HEK293 (cell line): Measurements from ENCODE around the gene COL1A1.

Source experiments
- CTCF ChIA-PET: fragments of 350-600 bp; formaldehyde crosslinking; extraction: SDS; loops from one replicate; lab custom pipeline; 2021; ENCODE audit warnings: antibody characterized with exemption; lab: Yijun Ruan, JAX
- POLR2A ChIA-PET: fragments of 300-600 bp; formaldehyde crosslinking; extraction: SDS; loops from one replicate; lab custom pipeline; 2020; ENCODE audit warnings: antibody characterized with exemption, inconsistent platforms; lab: Yijun Ruan, JAX
- H3K27ac ChIP-seq: fragments of 200-500 bp; sonication (Bioruptor generic); 2 replicates; pipeline ENCODE4 v1.5.1; 2014; ENCODE audit warnings: low read depth, low read length, control low read depth, inconsistent platforms; ENCODE audit errors: extremely low read depth
- H3K36me3 ChIP-seq, 2 experiments: fragments of 200-500 bp in 1 of 2; sonication (Bioruptor generic) in 1 of 2; 1 replicate in 1 of 2; 2 replicates in 1 of 2; pipeline ENCODE4 v1.5.1; 2014 to 2017; ENCODE audit warnings: inconsistent platforms in 2 of 2, low read length in 2 of 2; ENCODE audit not compliant: control insufficient read depth in 2 of 2, insufficient read depth in 1 of 2
- H3K4me1 ChIP-seq: fragments of 200-500 bp; sonication (Bioruptor generic); 2 replicates; pipeline ENCODE4 v1.5.1; 2014; ENCODE audit warnings: mild to moderate bottlenecking, low read length, inconsistent platforms; ENCODE audit not compliant: control insufficient read depth, insufficient read depth
- H3K4me3 ChIP-seq: 2 replicates; pipeline ENCODE4 v1.5.1; 2011; ENCODE audit warnings: low read depth, mild to moderate bottlenecking, control low read depth, low read length, moderate library complexity
- H3K9me3 ChIP-seq: fragments of 200-500 bp; sonication (Bioruptor generic); 2 replicates; pipeline ENCODE4 v1.5.1; 2014; ENCODE audit warnings: low read depth, low read length, inconsistent platforms; ENCODE audit not compliant: control insufficient read depth, insufficient read depth
- AEBP2 ChIP-seq: fragments of 450-650 bp; formaldehyde crosslinking; IDR thresholded peaks from 2 replicates; pipeline ENCODE4 v1.5.1; 2016; ENCODE audit warnings: missing biosample characterization, missing genetic modification characterization, borderline replicate concordance
- BCL11A ChIP-seq: fragments of 450-650 bp; formaldehyde crosslinking; IDR thresholded peaks from 2 replicates; pipeline ENCODE4 v1.5.1; 2016; ENCODE audit warnings: low read depth, missing biosample characterization, missing genetic modification characterization
- BCL11B ChIP-seq: fragments of 450-650 bp; formaldehyde crosslinking; IDR thresholded peaks from 2 replicates; pipeline ENCODE4 v1.5.1; 2016; ENCODE audit warnings: low read depth, missing biosample characterization, missing genetic modification characterization
- MZF1 ChIP-seq: fragments of 450-650 bp; formaldehyde crosslinking; IDR thresholded peaks from 2 replicates; pipeline ENCODE4 v1.5.1; 2017; ENCODE audit warnings: missing biosample characterization, missing genetic modification characterization, borderline replicate concordance
- SCRT2 ChIP-seq: fragments of 450-650 bp; formaldehyde crosslinking; IDR thresholded peaks from 2 replicates; pipeline ENCODE4 v1.5.1; 2016; ENCODE audit warnings: missing biosample characterization, missing genetic modification characterization
- SETDB1 ChIP-seq: IDR thresholded peaks from one replicate; pipeline ENCODE4 v1.6.1; 2017; ENCODE audit warnings: mild to moderate bottlenecking, low read length, moderate library complexity, mixed read lengths; ENCODE audit not compliant: insufficient read length
- WT1 ChIP-seq: fragments of 450-650 bp; formaldehyde crosslinking; IDR thresholded peaks from 2 replicates; pipeline ENCODE4 v1.5.1; 2016; ENCODE audit warnings: missing biosample characterization, missing genetic modification characterization
- ZBTB10 ChIP-seq: fragments of 450-650 bp; formaldehyde crosslinking; IDR thresholded peaks from 2 replicates; pipeline ENCODE4 v1.5.1; 2016; ENCODE audit warnings: missing biosample characterization, missing genetic modification characterization
- ZBTB7A ChIP-seq: fragments of 450-650 bp; formaldehyde crosslinking; IDR thresholded peaks from 2 replicates; pipeline ENCODE4 v1.5.1; 2016; ENCODE audit warnings: low read depth, missing biosample characterization, missing genetic modification characterization
- ZEB2 ChIP-seq: fragments of 450-650 bp; formaldehyde crosslinking; IDR thresholded peaks from 2 replicates; pipeline ENCODE4 v1.5.1; 2016; ENCODE audit warnings: missing biosample characterization, missing genetic modification characterization
- ZNF112 ChIP-seq: fragments of 450-650 bp; formaldehyde crosslinking; IDR thresholded peaks from 2 replicates; pipeline ENCODE4 v1.5.0; 2017; ENCODE audit warnings: missing biosample characterization, missing genetic modification characterization
- ZNF169 ChIP-seq: fragments of 450-650 bp; formaldehyde crosslinking; IDR thresholded peaks from 2 replicates; pipeline ENCODE4 v1.5.1; 2016; ENCODE audit warnings: missing biosample characterization, missing genetic modification characterization
- ZNF18 ChIP-seq: fragments of 450-650 bp; formaldehyde crosslinking; IDR thresholded peaks from 2 replicates; pipeline ENCODE4 v1.5.1; 2016; ENCODE audit warnings: missing biosample characterization, missing genetic modification characterization
- ZNF211 ChIP-seq: fragments of 450-650 bp; formaldehyde crosslinking; IDR thresholded peaks from 2 replicates; pipeline ENCODE4 v1.5.1; 2016; ENCODE audit warnings: low read depth, missing biosample characterization, missing genetic modification characterization
- ZNF280C ChIP-seq: fragments of 450-650 bp; formaldehyde crosslinking; IDR thresholded peaks from 2 replicates; pipeline ENCODE4 v1.5.1; 2016; ENCODE audit warnings: missing biosample characterization, missing genetic modification characterization
- ZNF302 ChIP-seq: fragments of 450-650 bp; formaldehyde crosslinking; IDR thresholded peaks from 2 replicates; pipeline ENCODE4 v1.5.1; 2016; ENCODE audit warnings: missing biosample characterization, missing genetic modification characterization, low read depth
- ZNF366 ChIP-seq: fragments of 450-650 bp; formaldehyde crosslinking; conservative IDR thresholded peaks from 2 replicates; pipeline ENCODE4 v1.5.1; 2016; ENCODE audit warnings: missing biosample characterization, missing genetic modification characterization
- ZNF37A ChIP-seq: fragments of 450-650 bp; IDR thresholded peaks from 2 replicates; pipeline ENCODE4 v1.5.1; 2018; ENCODE audit warnings: missing biosample characterization, missing genetic modification characterization
- ZNF398 ChIP-seq: fragments of 450-650 bp; formaldehyde crosslinking; IDR thresholded peaks from 2 replicates; pipeline ENCODE4 v1.5.1; 2017; ENCODE audit warnings: missing biosample characterization, missing genetic modification characterization
- ZNF48 ChIP-seq: fragments of 450-650 bp; formaldehyde crosslinking; IDR thresholded peaks from 2 replicates; pipeline ENCODE4 v1.5.1; 2016; ENCODE audit warnings: missing biosample characterization, missing genetic modification characterization
- ZNF600 ChIP-seq: fragments of 450-650 bp; formaldehyde crosslinking; IDR thresholded peaks from 2 replicates; pipeline ENCODE4 v1.5.1; 2016; ENCODE audit warnings: missing biosample characterization, missing genetic modification characterization
- ZNF610 ChIP-seq: fragments of 450-650 bp; formaldehyde crosslinking; IDR thresholded peaks from 2 replicates; pipeline ENCODE4 v1.5.1; 2016; ENCODE audit warnings: missing biosample characterization, missing genetic modification characterization, borderline replicate concordance
- ZNF776 ChIP-seq: fragments of 450-650 bp; formaldehyde crosslinking; IDR thresholded peaks from 2 replicates; pipeline ENCODE4 v1.5.0; 2017; ENCODE audit warnings: missing biosample characterization, missing genetic modification characterization, borderline replicate concordance
- ZXDB ChIP-seq: fragments of 450-650 bp; formaldehyde crosslinking; IDR thresholded peaks from 2 replicates; pipeline ENCODE4 v1.5.1; 2016; ENCODE audit warnings: missing biosample characterization, missing genetic modification characterization

Gene COL1A1

GRCh38 chr17:50239937-50240336 lies 38.5 kb upstream of the COL1A1 start (continued):
- TF ChIP-seq ZBTB10 (no peak), ZNF112 (tag by site-specific recombination) (no peak), MZF1 (tag by site-specific recombination) (no peak), ZEB2 (tag by site-specific recombination) (no peak)

GRCh38 chr17:50238601-50239280 lies 37.3 kb upstream of the COL1A1 start:
- TF ChIP-seq ZNF280C (no peak), SCRT2 (tag by site-specific recombination) (peak; percentile 91)
- TF ChIP-seq, all 188 proteins: peak for 1
- H3K4me3 ChIP-seq: no peak overlapping the region
- ChIA-PET POLR2A (no interaction called here), CTCF (interaction anchor here (0.6 to 1.8 kb wide), 9 partner anchors 14 to 95 kb away, joined by 3 to 7 read pairs (median 4); no protein-coding TSS in a partner anchor)
- no peaks in the 10 kb centered on the region for H3K36me3 ChIP-seq
- no peaks in the 10 kb centered on the region for H3K9me3 ChIP-seq
- H3K27ac ChIP-seq: no peak overlapping the region
- H3K4me1 ChIP-seq: no peaks in the 10 kb centered on the region

GRCh38 chr17:50237901-50238300 lies 36.5 kb upstream of the COL1A1 start:
- ChIA-PET POLR2A (no interaction called here), CTCF (interaction anchor here (0.6 to 1.8 kb wide), 5 partner anchors 21 to 86 kb away, joined by 3 to 7 read pairs (median 4); no protein-coding TSS in a partner anchor)
- Histone ChIP-seq H3K4me1 (no peaks in the 10 kb centered on the region), H3K27ac (no peak overlapping the region), H3K4me3 (no peak overlapping the region), H3K9me3 (no peaks in the 10 kb centered on the region), H3K36me3 (no peaks in the 10 kb centered on the region)
- TF ChIP-seq BCL11A (tag by site-specific recombination): no peak
- TF ChIP-seq ZNF600: no peak
- no peak for TF ChIP-seq ZXDB (tag by site-specific recombination)
- no peak for TF ChIP-seq ZNF48
- no peak for TF ChIP-seq SETDB1
- TF ChIP-seq ZBTB7A: no peak
- no peak for TF ChIP-seq ZNF610
- no peak for TF ChIP-seq AEBP2 (tag by site-specific recombination)
- TF ChIP-seq ZNF366 (tag by site-specific recombination): no peak
- no peak for TF ChIP-seq ZNF302 (tag by site-specific recombination)
- TF ChIP-seq ZNF211 (tag by site-specific recombination): no peak
- TF ChIP-seq ZNF776 (tag by site-specific recombination): no peak
- no peak for TF ChIP-seq WT1 (tag by site-specific recombination)
- no peak for TF ChIP-seq ZNF169 (tag by site-specific recombination)
- no peak for TF ChIP-seq ZNF398 (tag by site-specific recombination)
- no peak for TF ChIP-seq BCL11B (tag by site-specific recombination)
- no peak for TF ChIP-seq ZNF18 (tag by site-specific recombination)
- TF ChIP-seq ZNF37A (tag by site-specific recombination): no peak
